Astrocyte of the spinal cord (primary cell): ENCODE data around the gene TNXB.
"Not testable (repeated sequence)": the region's sequence is repeated elsewhere in the genome, so short reads cannot be mapped to it uniquely, and the experiment has no call there.

Experiments used
- DNase-seq: peaks from one replicate; pipeline ENCODE4 v3.0.0; 2011; ENCODE audit warnings: low read depth, low spot score
- H3K4me3 ChIP-seq: 2 replicates; pipeline ENCODE4 v1.5.1; 2011; ENCODE audit warnings: low read depth, mild to moderate bottlenecking, low read length, moderate library complexity
- CTCF ChIP-seq: IDR thresholded peaks from 2 replicates; pipeline ENCODE4 v1.5.1; 2012; ENCODE audit warnings: low read depth, mild to moderate bottlenecking, low read length, inconsistent platforms
- in situ Hi-C: cut with HindIII; loops from 2 replicates; pipeline ENCODE4 v1.10.0; 2017; ENCODE audit warnings: low sequenced_read_pairs

TNXB gene

GRCh38 chr6:32070814-32071543, 38.2 kb downstream of the TNXB start:
- DNase-seq, result no peak
- in situ Hi-C loops, result no loop called here
- TF ChIP-seq CTCF, result no peak
- no peak overlapping the region for H3K4me3 ChIP-seq

GRCh38 chr6:32069878-32070515, 39.1 kb downstream of the TNXB start:
- H3K4me3 ChIP-seq, result no peak overlapping the region
- in situ Hi-C loops, result no loop called here
- no peak for TF ChIP-seq CTCF
- no peak for DNase-seq

DNA sequence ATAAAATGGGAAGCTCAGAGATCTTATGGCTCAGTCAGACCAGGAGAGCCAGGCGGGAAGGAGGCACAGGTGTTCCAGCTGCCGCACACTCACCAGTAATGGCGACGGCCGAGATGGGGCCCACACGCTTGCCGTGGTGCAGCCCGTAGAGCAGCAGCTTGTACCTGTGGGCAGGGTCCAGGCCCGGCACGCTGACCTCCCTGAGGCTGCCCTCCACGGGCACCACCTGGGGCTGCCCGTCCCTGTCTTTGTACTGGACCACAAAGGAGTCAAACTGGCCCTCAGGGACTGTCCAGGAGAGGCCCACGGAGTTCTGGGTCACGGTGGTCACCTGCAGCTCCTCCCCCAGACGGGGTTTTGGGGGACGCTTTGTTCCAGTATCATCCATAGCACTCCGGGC, 39.7 kb downstream of the TNXB start:
- TF ChIP-seq CTCF, result no peak
- H3K4me3 ChIP-seq, result no peak overlapping the region
- no peak for DNase-seq
- in situ Hi-C loops, result no loop called here

GRCh38 chr6:32068867-32069266, 40.3 kb downstream of the TNXB start:
- in situ Hi-C loops, result no loop called here
- no peak for TF ChIP-seq CTCF
- DNase-seq, result no peak
- H3K4me3 ChIP-seq, result no peak overlapping the region

DNA sequence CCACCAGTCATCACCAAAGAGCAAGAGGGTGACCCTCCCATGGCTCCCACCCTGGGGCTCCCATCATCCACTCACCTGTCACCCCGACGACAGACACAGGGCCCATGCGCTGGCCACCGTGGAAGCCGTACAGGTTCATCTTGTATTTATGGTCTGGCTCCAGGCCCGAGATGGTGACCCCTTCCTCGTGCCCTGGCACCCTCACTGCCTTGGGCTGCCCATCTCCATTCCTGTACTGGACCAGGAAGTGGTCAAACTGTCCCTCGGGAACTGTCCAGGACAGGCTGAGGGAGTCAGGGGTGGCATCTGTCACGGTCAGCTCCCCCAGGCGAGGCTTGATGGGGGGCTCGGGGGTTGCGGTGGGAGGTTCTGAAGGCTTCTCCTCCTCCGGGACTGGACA, 40.8 kb downstream of the TNXB start:
- DNase-seq, in situ Hi-C loops, H3K4me3 ChIP-seq: not testable (repeated sequence)

DNA sequence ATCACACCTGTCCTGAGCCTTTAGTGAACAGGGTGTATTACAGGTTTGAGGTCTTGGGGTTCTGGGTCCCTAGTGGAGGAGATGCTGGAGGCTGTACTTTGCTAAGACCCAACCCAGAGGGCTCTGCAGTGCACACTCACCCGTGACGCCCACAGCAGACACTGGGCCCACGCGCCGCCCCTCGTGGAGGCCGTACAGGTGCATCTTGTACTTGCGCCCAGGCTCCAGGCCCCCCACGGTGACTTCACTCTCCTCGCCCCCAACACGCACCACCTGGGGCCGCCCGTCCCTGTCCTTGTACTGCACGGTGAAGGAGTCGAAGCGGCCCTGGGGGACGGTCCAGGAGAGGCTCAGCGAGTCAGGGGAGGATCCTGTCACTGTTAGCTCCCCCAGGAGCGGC, 41.6 kb downstream of the TNXB start:
- in situ Hi-C loops, DNase-seq, H3K4me3 ChIP-seq: not testable (repeated sequence)

DNA sequence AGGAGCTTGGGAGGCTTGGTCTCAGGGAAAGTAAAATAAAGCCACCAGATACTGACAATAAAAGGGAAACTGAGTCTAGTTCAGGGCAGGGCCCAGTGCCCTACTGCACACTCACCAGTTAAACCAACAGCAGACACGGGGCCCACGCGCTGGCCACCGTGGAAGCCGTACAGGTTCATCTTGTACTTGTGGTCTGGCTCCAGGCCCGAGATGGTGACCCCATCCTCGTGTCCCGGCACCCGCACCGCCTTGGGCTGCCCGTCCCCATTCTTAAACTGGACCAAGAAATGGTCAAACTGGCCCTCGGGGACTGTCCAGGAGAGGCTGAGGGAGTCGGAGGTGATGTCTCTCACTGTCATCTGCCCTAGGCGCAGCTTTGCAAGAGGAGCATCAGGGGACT, 44.4 kb downstream of the TNXB start:
- DNase-seq, result no peak
- in situ Hi-C loops, result no loop called here
- H3K4me3 ChIP-seq, result no peak overlapping the region
- TF ChIP-seq CTCF, result no peak
